ENCODE results near the gene GPC6. TPM values are rescaled to one million over a fixed set of nuclear protein-coding genes. Genes with fewer than 3 reads are reported as not detected.

Gene GPC6
- polyA plus RNA-seq, 1 donor from 2014 or later, result 9.0 TPM

DNA sequence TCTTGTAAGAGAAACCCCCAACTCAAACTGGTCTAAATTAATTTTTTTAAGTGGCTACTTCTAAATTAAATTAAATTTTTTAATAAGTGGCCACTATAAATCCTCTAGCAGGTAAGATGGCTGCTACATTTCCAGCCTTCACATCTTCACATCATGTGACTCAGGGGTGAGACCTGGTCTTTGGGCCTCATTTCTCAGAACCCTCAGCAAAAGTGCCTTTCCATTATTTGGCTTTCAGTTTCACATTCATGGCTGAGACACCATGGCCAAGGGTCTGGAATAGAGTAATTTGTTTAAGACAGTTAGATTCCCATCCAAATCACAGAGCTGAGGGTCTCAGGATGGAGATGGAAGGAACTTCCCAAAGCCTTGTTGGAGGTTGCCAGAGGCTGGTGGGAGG is 1205.4 kb downstream of the GPC6 start:
- H3K79me2 ChIP-seq (replicated peaks; ENCODE audit: insufficient read depth, low read length), result no peaks in the 10 kb centered on the region
- no peak overlapping the region for H3K4me2 ChIP-seq (ENCODE audit: low read length)
- peaks cover 2% of the 10 kb centered on the region for H3F3A ChIP-seq (ENCODE audit: insufficient read depth, low read length, poor library complexity, severe bottlenecking)
- H3K27me3 ChIP-seq (ENCODE audit: insufficient read depth, low read depth, low read length), result no peaks in the 10 kb centered on the region
- peaks cover 3% of the 10 kb centered on the region for H3K9me3 ChIP-seq (ENCODE audit: low read length)
- no peaks in the 10 kb centered on the region for H4K20me1 ChIP-seq (ENCODE audit: insufficient read depth)
- no peak overlapping the region for H3K9ac ChIP-seq (ENCODE audit: low read length)
- TF ChIP-seq EP300 (conservative IDR thresholded peaks at IDR 0.05; ENCODE audit: poor library complexity, severe bottlenecking), result no peak
- TF ChIP-seq POLR2AphosphoS5 (IDR thresholded peaks at IDR 0.05), result no peak
- TF ChIP-seq MXI1 (conservative IDR thresholded peaks at IDR 0.05; ENCODE audit: poor library complexity, severe bottlenecking), result no peak
- TF ChIP-seq RAD21 (conservative IDR thresholded peaks at IDR 0.05), result no peak
- H3K36me3 ChIP-seq (ENCODE audit: insufficient read depth, low read length), result no peaks in the 10 kb centered on the region
- no peak overlapping the region for H2AFZ ChIP-seq (ENCODE audit: low read depth, low read length)
- no peak overlapping the region for H3K27ac ChIP-seq (ENCODE audit: low read length)
- H3K4me3 ChIP-seq (ENCODE audit: low read length), result no peak overlapping the region
- no peaks in the 10 kb centered on the region for H3K9me2 ChIP-seq (ENCODE audit: insufficient read depth, low read length)

DNA sequence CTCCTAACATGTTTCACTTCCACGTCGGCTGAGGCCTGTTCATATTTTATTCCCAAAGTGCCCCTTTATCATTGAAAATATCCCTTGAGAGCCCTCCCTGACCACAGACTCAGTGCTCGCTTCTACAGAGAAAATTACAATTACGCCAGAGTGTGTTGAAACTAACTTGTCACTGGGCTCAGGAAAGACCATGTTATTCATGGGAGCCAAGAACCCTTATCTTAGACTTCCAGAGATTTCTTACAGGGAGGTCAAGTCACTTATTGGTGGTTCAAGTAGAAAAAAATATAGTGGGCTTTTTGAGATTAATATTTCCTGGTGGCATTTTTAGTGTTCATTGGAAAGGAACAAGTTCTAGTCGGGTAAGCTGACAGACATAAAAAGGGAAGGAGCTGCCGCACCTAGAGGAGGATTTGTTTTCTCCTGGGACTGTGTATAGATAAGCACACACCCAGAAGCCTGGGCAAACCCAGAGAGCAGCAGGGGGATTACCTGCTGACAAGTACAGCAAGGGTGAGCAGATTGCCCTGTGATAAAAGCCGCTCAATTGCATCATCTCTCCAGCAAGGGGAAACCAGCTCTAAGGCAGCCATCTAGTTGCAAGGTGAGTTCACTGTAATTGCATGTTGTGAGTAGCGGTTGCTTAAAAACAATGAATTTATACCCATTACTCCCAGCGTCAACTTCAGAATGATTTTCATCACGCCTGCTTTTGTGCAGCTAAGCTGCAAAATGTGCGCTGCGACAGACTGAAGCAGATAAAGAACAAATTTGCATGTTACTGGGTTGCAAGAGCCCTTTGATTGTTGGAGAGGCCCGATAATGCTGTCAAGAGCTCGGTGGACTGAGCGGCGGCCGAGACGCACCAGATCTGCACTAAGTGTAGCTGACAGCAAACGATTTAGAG is 1206.7 kb downstream of the GPC6 start:
- H3K9me3 ChIP-seq (ENCODE audit: low read length), result peaks cover 3% of the 10 kb centered on the region
- no peaks in the 10 kb centered on the region for H3K79me2 ChIP-seq (replicated peaks; ENCODE audit: insufficient read depth, low read length)
- H3F3A ChIP-seq (ENCODE audit: insufficient read depth, low read length, poor library complexity, severe bottlenecking), result peaks cover 2% of the 10 kb centered on the region
- H2AFZ ChIP-seq (ENCODE audit: low read depth, low read length), result peak overlapping the region; percentile 5
- peak overlapping the region; percentile 28 for H3K4me2 ChIP-seq (ENCODE audit: low read length)
- no peaks in the 10 kb centered on the region for H3K36me3 ChIP-seq (ENCODE audit: insufficient read depth, low read length)
- peak overlapping the region; percentile 51 for H3K27ac ChIP-seq (ENCODE audit: low read length)
- TF ChIP-seq SMC3 (conservative IDR thresholded peaks at IDR 0.05; ENCODE audit: poor library complexity) (peak; percentile 53), TAF1 (IDR thresholded peaks at IDR 0.05; ENCODE audit: low read depth) (peak; percentile 54), POLR2AphosphoS5 (IDR thresholded peaks at IDR 0.05) (peak; percentile 80), RAD21 (conservative IDR thresholded peaks at IDR 0.05) (peak; percentile 53), EZH2 (IDR thresholded peaks at IDR 0.05; ENCODE audit: borderline replicate concordance, insufficient read depth, low read length, poor library complexity, severe bottlenecking) (no peak), REST (IDR thresholded peaks at IDR 0.05; ENCODE audit: borderline replicate concordance) (no peak), MXI1 (conservative IDR thresholded peaks at IDR 0.05; ENCODE audit: poor library complexity, severe bottlenecking) (no peak), CTCF (IDR thresholded peaks at IDR 0.05; ENCODE audit: poor library complexity, severe bottlenecking) (peak; percentile 49), EP300 (conservative IDR thresholded peaks at IDR 0.05; ENCODE audit: poor library complexity, severe bottlenecking) (peak; percentile 77)
- no peaks in the 10 kb centered on the region for H3K9me2 ChIP-seq (ENCODE audit: insufficient read depth, low read length)
- no peaks in the 10 kb centered on the region for H3K27me3 ChIP-seq (ENCODE audit: insufficient read depth, low read depth, low read length)
- peak overlapping the region; percentile 42 for H3K9ac ChIP-seq (ENCODE audit: low read length)
- H4K20me1 ChIP-seq (ENCODE audit: insufficient read depth), result no peaks in the 10 kb centered on the region
- peak overlapping the region; percentile 54 for H3K4me3 ChIP-seq (ENCODE audit: low read length)

All from neural cell (in vitro differentiated cells).